ENCODE data around the gene TOP1.

TOP1 gene

DNA sequence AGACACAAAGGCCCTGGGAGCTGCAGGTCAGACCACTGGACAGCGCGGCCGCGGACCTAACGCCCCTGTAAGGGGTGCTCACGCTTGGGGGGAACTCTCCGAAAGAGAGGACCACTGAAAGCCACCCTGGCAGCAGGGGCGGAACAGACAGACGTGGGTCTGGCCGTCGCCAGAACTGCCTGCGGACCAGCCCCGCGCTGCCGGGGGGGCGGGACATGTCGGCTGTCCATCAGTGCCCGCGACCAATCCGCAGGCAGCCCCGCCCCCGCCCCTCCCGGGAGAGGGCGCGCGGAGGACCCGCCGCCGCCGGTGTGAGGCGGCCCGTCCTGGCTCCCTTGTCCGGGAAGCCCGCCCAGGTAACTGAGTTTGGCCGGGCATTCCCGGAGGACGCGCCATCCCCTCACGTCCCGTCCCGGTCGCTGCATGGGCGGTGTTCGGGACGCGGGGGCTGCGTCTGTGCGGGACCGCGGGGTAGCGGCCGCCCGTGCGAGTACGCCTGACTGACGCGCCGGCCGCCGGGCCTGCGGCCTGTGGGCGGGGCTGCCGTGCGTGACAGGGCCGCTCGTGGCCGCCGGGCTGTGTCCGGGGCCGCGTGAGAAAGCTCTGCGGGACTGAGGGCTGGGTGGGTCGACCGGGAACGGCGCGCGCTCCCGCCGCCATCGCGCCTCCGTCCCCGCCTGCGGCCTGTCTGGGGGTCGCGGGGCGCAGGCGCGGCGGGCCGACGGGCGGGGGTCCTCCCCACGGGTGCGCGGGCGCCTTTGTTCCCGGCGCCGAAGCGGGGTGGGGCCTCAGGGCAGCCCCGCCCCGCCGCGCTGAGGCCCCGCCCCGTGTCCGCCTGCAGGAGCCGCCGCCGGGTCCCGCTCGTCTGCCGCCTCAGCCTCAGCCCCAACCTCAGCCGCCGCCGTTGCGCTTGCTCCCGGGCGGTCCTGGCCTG, 108.3 kb downstream of the TOP1 start, which contains the start of gene PLCG1:
Gene PLCG1, plus strand, starts transcription at position 864 of the 934 bp plus-strand sequence. CDS start 99 bp downstream, outside the sequence.
- DNase-seq: peak; percentile 65
- in situ Hi-C loops (cut with MboI; ENCODE audit: low pct_unique_long_range_greater_than_20kb, low sequenced_read_pairs): no loop called here

DNA sequence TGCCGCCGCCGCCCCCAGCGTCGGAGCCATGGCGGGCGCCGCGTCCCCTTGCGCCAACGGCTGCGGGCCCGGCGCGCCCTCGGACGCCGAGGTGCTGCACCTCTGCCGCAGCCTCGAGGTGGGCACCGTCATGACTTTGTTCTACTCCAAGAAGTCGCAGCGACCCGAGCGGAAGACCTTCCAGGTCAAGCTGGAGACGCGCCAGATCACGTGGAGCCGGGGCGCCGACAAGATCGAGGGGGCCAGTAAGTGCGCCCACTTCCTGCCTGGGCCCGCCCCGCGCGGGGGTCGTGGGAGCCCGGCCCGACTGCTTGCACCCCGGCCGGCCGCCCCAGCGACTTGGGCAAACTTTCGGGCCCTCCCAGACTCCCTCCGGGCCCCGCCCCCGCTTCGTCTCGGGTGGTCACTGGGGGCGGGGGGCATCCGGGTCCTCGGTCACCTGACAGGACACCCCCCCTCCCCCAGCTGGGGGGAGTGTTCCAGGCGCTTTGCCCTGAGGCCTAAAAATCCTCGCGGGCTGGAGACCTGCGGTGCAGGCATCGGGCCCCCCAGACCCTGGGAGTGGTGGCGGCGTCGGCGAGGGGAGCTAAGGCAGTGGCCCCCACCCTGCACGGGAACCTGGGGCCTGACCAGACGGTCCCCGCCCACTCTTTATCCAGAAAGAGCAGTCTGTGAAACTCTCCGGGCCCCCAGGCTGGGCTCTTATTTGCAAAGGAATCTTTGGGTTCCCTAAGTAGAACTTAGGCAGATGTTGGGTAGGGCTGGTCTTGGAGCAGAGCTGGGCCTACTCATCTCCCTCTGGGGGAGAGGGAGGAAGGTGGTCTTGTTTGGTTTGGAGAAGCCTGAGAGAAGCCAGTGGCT, 109.2 kb downstream of the TOP1 start:
- in situ Hi-C loops (cut with MboI; ENCODE audit: low pct_unique_long_range_greater_than_20kb, low sequenced_read_pairs): no loop called here

DNA sequence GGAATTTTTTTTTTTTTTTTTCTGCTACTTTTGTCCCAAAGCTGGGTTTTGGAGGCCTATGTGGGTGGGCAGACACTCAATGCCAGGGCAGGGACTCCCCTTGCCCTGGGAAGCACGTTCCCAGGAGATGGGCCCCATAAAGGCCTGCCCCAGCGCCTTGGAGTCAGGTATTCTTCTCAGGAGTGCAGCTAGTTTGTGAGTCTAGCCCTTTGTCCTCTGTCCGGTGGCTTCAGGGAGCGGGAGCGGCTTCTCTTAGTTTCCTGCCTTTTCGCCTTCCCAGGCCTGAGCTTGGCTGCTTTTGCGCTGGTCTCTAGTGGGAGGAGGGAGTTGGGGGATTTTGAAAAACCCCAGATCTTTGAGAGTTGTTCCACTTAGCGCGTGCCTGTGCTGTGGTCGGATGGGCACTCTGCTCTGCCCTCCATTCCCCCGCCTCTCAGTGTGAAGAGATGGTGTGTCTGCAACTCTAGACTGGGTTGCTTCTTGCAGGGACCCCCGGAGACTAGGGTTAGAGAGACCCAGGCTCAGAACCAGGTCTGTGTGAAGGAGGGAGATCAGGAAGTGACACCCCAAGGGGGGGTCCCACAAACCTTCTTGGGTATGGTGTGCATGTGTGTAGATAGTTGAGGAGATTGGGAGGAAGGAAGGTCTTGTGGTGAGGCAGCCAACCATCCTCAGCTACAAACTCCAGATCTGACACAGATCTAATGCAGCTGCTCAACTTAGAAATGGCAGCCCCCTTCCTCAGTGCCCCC, 110.0 kb downstream of the TOP1 start:
- in situ Hi-C loops (cut with MboI; ENCODE audit: low pct_unique_long_range_greater_than_20kb, low sequenced_read_pairs): no loop called here
- DNase-seq: no peak

More for the DNA sequence above, 109.2 kb downstream of the TOP1 start:
- no peak for DNase-seq

DNA sequence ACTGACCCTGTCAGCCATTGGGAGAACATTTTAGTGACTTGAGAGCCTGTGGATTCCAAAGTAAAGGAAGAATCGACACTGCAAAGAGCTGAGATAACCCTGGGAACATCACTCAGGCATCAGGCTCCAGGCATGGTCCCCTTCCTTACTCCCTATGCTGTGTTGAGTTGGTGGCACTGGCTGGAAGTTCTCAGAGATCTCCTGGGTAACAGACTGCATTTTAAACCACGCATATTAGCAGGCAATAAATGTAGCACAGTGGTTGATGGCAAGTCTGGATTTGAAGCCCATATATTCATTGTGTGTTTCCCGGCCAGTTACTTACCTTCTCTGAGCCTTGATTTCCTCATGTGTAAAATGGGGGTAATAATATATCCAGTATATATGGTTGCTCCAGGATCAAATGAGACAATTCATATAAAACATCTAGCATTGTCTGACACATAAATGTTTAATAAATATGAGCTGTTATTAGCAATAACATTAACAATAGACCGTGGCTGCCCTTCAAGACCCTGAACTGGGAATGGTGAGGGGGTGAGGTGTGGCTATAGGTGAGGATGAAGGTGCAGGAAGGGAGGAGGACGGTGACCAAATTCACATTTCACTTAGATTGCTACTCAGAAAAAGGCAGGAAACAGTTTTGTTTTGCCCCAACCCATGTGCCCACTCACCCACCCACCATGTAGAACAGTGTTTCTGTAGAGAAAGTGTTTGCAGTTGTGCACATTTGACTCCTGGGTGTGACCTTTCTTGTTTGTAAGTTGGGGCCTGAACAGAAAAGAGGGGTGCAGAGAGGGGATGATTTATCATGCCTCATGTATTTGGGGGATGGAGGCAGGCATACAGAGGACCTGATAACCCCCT, 110.8 kb downstream of the TOP1 start:
- DNase-seq: no peak
- in situ Hi-C loops (cut with MboI; ENCODE audit: low pct_unique_long_range_greater_than_20kb, low sequenced_read_pairs): no loop called here

DNA sequence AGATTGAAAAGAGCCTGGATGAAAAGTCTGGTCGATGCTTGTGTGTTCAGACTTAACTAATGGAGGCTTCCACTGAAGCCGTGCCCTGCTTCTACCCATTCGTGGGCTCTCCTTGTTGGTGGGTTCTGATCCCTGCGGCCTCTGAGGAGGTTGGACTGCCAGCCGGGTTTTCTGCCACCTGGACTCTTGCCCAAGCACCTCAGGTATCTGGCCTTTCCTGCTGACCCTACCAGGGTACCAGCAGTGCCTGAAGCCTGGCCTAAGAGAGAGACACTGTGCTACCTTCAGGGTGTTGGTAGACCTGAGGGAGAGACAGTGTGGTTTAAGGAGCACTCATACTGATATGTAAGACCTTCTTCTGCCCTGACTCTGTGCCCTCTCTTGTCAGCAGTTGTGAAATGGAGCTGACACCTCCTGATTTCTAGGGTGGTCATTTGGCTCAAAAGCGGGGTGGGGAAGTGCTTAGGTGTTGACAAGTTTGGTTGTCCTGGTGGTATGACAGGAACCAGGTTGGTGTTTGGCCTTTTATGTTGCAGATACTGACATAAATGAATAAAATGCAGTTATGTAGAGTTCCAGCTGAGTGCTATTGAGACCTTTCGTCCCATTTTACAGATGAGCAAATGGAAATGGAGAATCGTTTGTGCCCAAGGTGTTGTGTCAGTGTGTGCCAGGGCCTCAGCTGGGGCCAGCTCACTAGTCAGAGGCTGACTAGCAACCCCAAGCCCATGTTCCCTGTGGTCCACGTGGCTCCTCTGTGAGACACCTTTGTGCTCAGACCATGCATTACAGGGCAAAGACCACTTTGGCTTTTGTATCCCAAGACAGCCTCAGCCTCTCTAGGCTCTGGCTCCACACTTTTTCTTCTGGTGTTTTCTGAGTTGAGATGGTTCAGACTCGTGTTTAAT, 111.9 kb downstream of the TOP1 start:
- DNase-seq: no peak
- in situ Hi-C loops (cut with MboI; ENCODE audit: low pct_unique_long_range_greater_than_20kb, low sequenced_read_pairs): no loop called here

DNA sequence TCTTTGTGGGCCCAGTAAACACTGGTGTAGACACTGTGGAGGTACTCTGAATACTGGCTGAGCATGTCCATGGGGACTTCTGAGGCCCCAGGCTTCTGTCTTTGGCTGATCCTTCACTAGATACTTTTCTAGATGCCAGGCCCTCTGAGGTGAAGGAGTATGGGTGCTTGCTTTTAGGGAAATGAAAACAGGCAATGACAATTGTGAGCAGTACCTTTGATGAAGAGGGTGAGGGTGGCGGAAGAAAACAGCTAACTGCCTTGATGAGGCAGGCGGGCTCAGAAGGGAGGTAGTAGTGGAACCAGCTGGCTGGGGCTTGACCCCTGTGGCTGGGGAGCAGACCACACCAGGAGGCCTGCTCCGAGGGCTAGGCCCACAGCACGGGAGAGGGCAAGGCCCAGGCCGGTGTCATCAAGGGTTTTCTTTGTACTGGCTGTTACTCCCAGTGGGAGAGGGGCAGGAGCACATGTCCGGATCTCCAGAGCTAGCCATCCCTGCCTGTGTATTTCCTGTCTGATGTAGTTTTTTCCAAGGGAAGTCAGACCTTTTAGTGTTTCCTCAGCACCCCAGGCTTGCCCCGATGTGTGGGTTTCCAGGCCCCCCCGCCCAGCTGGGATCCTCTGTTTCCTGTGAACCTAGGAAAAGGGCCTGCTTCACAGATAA, 112.7 kb downstream of the TOP1 start:
- in situ Hi-C loops (cut with MboI; ENCODE audit: low pct_unique_long_range_greater_than_20kb, low sequenced_read_pairs): no loop called here
- DNase-seq: no peak

DNA sequence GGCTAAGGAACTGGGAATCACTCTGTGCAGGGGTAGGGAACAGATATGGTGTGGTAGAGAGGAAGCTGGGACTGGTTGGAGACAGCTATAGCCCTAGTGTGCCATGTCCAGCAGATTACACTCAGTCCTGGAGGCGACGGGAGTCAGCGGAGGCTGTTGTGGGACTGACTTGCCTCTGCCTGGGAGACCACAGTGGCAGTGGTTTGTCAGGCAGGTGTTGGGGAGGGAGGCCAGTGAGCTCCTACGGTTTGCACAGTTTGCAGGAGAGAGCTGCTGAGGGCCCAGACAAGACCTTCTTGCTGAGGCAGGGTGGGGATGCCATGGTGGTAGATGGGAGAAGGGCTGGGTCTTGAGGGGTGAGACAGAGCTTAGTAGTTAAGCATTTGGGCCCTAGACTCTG, 113.6 kb downstream of the TOP1 start:
- no peak for DNase-seq
- in situ Hi-C loops (cut with MboI; ENCODE audit: low pct_unique_long_range_greater_than_20kb, low sequenced_read_pairs): no loop called here

DNA sequence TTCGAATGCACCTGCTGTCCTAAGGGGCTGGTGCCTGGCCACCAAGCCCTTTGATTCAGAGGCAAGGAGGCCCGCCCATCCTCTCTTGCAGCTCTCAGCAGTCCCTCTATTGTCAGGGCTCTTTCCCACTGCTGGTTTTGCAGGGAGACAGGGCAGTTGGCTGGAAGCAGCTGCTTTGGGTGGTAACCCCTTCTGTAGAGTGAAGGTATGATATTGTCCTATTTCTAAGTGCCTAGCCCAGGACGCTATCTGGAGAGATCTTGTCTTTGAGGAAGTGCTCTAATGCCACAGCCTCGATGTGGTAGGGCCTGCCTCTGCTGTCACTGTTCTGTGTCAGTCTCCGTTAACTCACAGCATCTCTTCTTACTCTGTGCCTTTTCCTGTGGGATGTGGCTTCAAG, 114.3 kb downstream of the TOP1 start:
- in situ Hi-C loops (cut with MboI; ENCODE audit: low pct_unique_long_range_greater_than_20kb, low sequenced_read_pairs): no loop called here
- peak; percentile 61 for DNase-seq

DNA sequence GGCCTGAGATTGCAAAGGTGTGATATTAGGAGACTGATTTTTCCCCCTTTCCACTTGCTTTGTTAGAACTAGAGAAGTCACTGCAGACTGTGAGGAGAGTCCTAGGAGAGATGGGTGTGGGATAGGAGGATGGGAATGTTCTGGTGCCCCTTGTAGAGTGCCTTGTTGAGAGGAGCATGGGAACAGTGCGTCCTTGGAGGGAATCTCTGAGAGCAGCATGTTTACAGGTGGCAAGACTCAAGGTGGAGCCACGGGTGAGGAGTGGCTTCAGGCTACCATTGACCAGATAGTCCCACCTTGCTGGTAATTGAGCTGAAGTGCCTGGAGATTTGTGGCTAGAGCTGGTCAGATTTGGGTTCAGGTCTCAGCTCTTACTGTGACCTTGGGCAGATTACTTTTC, 114.7 kb downstream of the TOP1 start:
- no peak for DNase-seq
- in situ Hi-C loops (cut with MboI; ENCODE audit: low pct_unique_long_range_greater_than_20kb, low sequenced_read_pairs): no loop called here

DNA sequence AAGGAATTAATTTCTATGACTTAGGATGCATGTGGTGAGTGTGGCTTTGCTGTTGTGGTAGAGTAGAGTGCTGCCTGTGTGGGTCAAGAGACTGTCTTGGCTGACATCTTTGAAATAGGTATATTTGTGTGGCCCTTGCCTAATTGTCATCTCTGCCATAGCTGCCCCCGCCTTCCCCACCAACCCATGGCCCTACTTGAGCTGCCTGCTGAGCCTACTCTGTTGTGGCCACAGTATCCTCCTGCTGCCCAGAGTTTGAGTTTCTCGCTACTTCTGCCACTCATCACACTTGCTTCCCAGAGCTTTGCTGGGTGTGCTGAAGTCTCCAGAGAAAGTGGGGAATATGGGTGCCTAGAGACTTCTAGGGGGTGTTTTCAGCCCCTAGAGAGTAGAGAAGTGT, 116.7 kb downstream of the TOP1 start:
- no peak for DNase-seq
- in situ Hi-C loops (cut with MboI; ENCODE audit: low pct_unique_long_range_greater_than_20kb, low sequenced_read_pairs): no loop called here

DNA sequence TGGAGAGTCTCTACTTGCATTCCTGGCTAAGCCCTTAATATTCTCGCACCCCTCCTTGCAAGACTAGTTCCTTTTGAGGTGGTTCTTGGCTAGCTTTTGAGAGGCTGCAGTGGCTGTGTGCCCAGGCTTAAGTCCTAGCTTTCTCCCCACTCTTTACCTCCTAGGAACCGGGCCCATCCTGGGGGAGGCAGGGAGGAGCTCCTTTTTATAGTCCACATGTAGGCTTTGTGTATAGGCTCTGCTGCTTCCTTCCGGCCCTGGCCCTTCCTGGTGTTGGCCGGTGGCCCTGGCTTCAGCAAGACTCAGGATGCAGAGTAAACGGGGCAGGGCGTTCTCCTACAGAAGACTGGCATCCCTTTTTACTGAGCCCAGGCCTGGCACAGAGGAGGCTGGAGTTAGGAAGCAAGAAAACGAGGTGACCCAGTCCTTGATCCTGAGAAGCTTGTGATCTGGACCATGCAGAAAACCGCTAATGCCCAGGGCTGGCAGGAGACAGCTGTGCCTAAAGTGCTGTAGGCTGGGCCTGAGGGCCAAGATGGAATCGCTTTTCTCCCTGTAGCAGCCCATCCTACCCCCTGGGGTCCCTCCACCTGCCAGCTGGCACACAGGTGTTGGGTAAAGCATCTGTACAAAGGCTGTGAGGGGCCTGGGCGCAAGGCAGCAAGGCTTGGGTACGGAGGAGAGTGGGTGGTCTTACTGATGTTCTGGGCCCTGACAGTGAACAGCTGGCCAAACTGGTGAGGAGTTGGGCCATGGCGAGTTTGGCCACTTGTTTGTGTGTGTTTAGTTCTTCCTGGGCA, 117.4 kb downstream of the TOP1 start:
- in situ Hi-C loops (cut with MboI; ENCODE audit: low pct_unique_long_range_greater_than_20kb, low sequenced_read_pairs): no loop called here
- no peak for DNase-seq

DNA sequence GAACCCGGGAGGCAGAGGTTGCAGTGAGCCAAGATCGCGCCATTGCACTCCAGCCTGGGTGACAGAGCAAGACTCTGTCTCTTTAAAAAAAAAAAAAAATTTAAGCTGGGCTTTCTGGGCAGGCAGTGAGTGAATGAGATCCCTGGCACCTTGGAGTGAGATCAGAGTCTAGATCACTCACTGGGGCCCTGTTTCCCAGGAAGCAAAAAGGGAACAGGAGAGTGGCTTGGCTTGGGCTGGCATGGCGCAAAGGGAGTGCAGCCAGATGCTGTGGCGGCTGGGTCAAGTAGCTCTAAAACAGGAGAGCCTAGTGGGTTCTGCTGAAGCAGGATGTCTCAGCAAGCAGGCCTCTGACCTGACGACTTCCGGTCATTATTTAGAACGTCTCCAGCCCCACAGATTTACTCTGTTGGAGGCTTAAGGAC, 119.2 kb downstream of the TOP1 start:
- in situ Hi-C loops (cut with MboI; ENCODE audit: low pct_unique_long_range_greater_than_20kb, low sequenced_read_pairs): no loop called here
- DNase-seq: no peak

DNA sequence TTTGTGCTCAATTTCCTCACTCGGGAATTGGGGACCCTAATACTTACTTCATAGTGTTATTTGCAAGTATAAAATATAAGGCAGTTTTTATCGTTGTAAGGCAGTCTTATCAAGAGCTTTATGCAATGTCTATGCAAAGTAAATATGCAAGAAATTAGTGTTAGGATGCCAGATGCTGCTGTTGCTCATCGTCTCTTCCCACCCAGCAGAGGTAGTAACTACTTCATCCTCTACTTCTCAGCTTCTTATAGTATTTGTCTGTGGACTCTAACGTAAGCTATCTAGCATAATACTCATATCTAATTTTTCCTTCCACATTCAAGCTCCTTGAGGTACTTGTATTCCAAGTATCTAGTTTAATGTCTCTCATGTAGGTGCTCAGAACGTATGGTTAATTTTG, 120.3 kb downstream of the TOP1 start:
- no peak for DNase-seq
- in situ Hi-C loops (cut with MboI; ENCODE audit: low pct_unique_long_range_greater_than_20kb, low sequenced_read_pairs): no loop called here

DNA sequence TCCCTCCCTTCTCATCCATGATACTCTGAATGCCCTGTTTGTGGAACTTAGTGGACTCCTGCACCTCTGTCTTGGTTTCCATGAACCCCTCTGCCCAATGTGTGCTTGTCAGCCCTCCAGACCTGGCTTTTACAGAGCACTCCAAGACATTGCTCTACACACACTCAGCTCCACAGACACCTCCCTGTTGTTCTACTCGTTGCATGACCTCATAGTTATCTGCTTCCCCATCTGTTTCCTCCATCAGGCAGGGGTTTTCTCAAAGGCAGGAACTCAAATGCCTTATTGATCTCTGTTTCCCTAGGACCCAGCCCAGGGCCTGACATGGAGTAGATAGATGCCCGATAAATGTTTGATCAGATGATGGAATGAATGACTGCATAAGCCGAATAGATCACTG, 122.0 kb downstream of the TOP1 start:
- in situ Hi-C loops (cut with MboI; ENCODE audit: low pct_unique_long_range_greater_than_20kb, low sequenced_read_pairs): no loop called here
- DNase-seq: peak; percentile 83

DNA sequence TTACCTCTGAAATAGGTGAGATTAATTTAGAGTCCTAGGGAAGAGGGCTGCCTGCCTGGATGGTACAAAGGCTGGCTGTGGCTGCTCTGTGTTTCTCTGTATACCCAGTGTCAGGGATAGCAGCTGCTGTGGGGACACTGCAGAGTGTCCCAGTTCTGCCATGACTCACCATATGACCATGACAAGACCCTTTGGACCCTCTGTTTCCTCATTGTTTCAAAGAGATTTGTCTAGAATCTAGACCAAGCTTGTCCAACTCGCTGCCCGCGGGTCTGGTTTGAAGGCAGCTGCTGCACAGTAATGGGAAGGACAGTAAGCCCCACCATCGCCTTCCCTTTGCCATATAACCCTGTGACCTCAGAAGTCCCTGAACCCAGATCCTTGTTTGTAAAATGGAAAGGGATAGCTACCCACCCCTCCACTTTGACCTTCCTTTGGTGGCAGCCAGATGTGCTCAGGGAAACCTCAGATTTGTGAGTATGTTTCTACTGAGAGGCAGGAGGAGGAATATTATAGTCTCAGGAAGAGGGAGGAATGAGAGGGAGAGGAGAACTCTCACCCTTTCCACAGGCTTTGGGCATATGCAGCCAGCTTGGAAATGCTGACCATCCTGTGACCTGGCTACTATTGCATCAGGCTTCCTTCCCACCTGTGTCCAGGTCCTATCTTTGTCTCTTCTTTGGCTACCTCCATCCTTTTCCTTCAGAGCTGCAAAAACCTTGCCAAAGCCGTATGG, 122.7 kb downstream of the TOP1 start:
- no peak for DNase-seq
- in situ Hi-C loops (cut with MboI; ENCODE audit: low pct_unique_long_range_greater_than_20kb, low sequenced_read_pairs): no loop called here

All from KBM-7 (cell line).